ENCODE measurements around the gene ULK4.
"Not testable (repeated sequence)": the region's sequence is repeated elsewhere in the genome, so short reads cannot be mapped to it uniquely, and the experiment has no call there.

The ULK4 gene

DNA sequence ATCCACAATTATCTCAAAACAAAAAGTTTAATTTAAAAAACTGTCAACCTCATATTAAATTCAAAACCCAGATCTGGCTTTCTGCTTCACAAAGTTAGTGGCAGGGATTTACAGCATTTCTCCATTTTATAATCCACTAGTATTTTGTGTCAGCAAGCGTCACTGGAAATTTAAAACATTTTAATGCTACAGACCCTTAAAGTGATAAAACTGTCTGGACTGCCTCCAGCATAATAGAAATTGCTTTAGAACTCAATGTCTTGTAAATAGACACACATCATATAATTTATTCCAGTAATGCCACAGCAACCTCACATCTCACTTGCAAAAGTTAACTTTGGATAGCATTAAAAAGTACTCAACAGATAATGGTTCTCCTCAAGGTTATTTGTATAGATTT, 116.1 kb downstream of the ULK4 start:
- H3K4me3 ChIP-seq (ENCODE audit: low read length): no peak overlapping the region
- DNase-seq (ENCODE audit: low read depth): no peak
- TF ChIP-seq, protein P1, sequence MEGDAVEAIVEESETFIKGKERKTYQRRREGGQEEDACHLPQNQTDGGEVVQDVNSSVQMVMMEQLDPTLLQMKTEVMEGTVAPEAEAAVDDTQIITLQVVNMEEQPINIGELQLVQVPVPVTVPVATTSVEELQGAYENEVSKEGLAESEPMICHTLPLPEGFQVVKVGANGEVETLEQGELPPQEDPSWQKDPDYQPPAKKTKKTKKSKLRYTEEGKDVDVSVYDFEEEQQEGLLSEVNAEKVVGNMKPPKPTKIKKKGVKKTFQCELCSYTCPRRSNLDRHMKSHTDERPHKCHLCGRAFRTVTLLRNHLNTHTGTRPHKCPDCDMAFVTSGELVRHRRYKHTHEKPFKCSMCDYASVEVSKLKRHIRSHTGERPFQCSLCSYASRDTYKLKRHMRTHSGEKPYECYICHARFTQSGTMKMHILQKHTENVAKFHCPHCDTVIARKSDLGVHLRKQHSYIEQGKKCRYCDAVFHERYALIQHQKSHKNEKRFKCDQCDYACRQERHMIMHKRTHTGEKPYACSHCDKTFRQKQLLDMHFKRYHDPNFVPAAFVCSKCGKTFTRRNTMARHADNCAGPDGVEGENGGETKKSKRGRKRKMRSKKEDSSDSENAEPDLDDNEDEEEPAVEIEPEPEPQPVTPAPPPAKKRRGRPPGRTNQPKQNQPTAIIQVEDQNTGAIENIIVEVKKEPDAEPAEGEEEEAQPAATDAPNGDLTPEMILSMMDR (conservative IDR thresholded peaks at IDR 0.05; ENCODE audit: low read length): no peak

DNA sequence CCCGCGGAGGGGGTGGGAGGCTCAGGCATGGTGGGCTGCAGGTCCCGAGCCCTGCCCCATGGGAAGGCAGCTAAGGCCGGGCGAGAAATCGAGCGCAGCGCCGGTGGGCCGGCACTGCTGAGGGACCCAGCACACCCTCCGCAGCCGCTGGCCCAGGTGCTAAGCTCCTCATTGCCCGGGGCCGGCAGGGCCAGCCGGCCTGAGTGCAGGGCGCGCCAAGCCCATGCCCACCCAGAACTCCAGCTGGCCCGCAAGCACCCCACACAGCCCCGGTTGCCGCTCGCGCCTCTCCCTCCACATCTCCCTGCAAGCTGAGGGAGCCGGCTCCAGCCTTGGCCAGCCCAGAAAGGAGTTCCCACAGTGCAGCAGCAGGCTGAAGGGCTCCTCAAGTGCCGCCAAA, 117.6 kb downstream of the ULK4 start:
- not testable (repeated sequence) for H3K4me3 ChIP-seq (ENCODE audit: low read length); DNase-seq (ENCODE audit: low read depth)

DNA sequence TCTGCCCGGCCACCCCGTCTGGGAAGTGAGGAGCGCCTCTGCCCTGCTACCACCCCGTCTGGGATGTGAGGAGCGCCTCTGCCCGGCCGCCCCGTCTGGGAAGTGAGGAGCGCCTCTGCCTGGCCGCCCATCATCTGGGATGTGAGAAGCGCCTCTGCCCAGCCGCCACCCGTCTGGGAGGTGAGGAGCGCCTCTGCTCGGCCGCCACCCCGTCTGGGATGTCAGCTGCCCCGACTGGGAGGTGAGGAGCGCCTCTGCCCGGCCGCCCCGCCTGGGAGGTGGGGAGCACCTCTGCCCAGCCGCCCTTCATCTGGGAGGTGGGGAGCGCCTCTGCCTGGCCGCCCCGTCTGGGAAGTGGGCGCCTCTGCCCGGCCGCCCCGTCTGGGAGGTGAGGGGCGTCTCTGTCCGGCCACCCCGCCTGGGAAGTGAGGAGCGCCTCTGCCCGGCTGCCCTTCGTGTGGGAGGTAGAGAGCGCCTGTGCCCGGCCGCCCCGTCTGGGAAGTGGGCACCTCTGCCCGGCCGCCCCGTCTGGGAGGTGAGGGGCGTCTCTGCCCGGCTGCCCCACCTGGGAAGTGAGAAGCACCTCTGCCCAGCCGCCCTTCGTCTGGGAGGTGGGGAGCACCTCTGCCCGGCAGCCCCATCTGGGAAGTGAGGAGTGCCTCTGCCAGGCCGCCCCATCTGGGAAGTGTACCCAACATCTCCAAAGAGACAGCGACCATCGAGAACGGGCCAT, 120.8 kb downstream of the ULK4 start:
- DNase-seq (ENCODE audit: low read depth); H3K4me3 ChIP-seq (ENCODE audit: low read length): not testable (repeated sequence)

DNA sequence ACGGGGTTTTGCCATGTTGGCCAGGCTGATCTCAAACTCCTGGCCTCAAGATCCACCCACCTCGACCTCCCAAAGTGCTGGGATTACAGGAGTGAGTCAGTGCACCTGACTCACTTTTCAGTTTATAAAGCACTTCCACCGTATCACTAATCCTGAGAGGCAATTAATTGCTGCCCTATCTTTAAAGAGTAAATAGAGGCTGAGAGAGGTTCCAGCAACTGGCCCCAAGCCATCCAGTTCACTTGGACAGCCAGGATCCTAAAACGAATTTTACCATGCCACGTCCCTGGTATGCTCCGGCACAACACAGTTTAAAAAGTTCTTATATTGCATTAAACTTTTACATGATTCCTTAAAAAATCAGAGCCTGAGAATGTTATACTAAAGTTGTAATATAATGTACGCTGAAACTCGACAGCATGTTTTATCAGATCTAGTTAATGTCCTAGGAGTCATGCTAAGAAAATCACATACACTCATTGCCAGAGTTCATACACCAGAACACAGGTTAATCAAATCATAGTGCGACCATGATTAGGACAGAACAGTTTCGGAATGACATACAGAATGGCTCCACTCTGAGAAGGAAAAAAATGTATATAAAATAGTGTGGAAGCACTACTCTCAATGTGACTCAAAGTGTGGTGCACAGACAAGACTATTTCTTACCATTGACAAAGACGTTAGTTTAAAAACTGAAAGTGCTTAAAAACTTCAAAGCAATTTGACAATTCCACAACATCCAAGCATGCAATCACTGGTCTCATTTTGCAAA, 125.4 kb downstream of the ULK4 start:
- DNase-seq (ENCODE audit: low read depth): no peak
- H3K4me3 ChIP-seq (ENCODE audit: low read length): no peak overlapping the region
- TF ChIP-seq, protein P1 (conservative IDR thresholded peaks at IDR 0.05; ENCODE audit: low read length): no peak

DNA sequence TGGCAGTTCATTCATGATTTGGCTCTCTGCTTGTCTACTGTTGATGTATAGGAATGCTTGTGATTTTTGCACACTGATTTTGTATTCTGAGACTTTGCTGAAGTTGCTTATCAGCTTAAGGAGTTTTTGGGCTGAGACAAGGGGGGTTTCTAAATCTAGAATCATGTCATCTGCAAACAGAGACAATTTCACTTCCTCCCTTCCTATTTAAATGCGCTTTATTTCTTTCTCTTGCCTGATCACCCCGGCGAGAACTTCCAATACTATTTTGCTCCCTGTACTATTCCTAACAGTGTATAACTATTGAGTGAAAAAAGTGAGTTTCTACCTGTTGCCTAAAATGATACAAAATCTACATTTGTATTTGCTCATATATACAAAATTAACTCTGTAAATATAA, 128.3 kb downstream of the ULK4 start:
- TF ChIP-seq, protein P1 (conservative IDR thresholded peaks at IDR 0.05; ENCODE audit: low read length): no peak

DNA sequence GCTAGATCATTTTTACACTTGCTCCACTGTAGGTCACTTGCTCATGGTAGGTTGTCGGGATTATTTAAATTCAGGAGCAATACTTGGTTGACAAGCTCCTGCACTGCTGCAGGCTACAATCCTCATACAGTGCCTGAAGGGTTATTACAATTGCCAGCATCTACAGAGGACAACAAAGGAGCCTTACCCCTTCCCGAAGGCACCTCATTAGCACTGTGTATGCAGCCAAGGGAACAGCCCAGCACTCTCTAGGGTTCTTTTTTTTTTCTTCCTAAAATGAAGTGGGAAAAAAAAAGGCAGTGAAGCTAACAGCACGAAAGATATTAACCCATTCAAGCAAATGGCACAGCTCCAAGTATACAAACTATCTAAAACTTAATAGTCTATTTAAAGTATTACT, 142.7 kb downstream of the ULK4 start:
- no peak for DNase-seq (ENCODE audit: low read depth)
- H3K4me3 ChIP-seq (ENCODE audit: low read length): no peak overlapping the region
- TF ChIP-seq, protein P1 (conservative IDR thresholded peaks at IDR 0.05; ENCODE audit: low read length): no peak

More for the DNA sequence above, 128.3 kb downstream of the ULK4 start:
- DNase-seq (ENCODE audit: low read depth): no peak
- no peak overlapping the region for H3K4me3 ChIP-seq (ENCODE audit: low read length)

DNA sequence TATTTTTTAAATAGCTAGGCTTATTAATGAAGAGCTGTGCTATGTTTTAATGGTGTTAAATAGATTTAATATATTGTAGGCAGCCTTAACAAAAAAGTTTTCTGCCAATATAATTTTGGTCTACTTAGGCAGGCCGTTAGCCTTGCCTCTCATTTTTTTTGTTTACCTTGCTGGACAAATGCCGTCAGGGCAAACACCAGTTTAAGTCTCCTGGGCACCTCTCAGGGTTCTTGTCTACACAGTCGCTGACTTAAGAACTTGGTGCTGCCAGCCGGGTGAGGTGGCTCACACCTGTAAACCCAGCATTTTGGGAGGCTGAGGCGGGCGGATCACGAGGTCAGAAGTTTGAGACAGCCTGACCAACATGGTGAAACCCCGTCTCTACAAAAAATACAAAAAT, 153.3 kb downstream of the ULK4 start:
- no peak for DNase-seq (ENCODE audit: low read depth)
- TF ChIP-seq, protein P1 (conservative IDR thresholded peaks at IDR 0.05; ENCODE audit: low read length): no peak
- H3K4me3 ChIP-seq (ENCODE audit: low read length): no peak overlapping the region

DNA sequence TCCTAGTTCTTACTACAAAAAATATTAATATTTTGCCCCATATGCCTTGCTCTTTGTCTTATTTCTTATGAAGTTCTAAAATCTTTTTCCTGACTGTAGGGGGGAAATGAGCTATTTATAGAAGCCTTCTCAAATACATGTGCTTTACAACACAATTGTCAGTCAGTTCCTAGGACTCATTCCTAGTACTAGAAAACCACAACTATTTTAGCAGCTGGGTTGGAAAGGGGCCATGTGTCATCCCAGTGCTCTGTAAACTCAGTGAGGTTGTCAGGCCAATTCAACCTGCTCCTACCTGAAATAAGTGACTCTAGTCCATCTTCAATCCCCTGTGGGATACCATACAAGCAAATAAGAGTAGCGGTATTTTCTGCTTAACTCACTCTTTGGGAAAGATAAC, 153.8 kb downstream of the ULK4 start:
- no peak overlapping the region for H3K4me3 ChIP-seq (ENCODE audit: low read length)
- TF ChIP-seq, protein P1 (conservative IDR thresholded peaks at IDR 0.05; ENCODE audit: low read length): no peak
- peak; percentile 75 for DNase-seq (ENCODE audit: low read depth)

All from AG10803 (cell line).